ENCODE measurements around the gene BMPR1A. TPM values are rescaled to one million over a fixed set of nuclear protein-coding genes. Genes with fewer than 3 reads are reported as not detected.

The BMPR1A gene
- polyA plus RNA-seq, 3 donors, result 0.25 to 0.67 (median 0.61) TPM

- H3K4me1 ChIP-seq (ENCODE audit: control insufficient read depth in 1 of 2, insufficient read depth in 2 of 2, low read length in 2 of 2), result no peaks in the 10 kb centered on the region
- no peaks in the 10 kb centered on the region for H4K20me1 ChIP-seq (ENCODE audit: insufficient read depth, low read length)
- no peak overlapping the region for H2AFZ ChIP-seq (ENCODE audit: insufficient read depth, low read depth, low read length, poor library complexity, severe bottlenecking)
- Mint-ChIP-seq H3K9me3 (no peaks in the 10 kb centered on the region), H3K36me3 (no peaks in the 10 kb centered on the region), H3K27ac (no peak overlapping the region), H3K4me3 (no peak overlapping the region), H3K27me3 (ENCODE audit: low read depth in 3 of 3) (peaks cover 8 to 22% (median 9%) of the 10 kb centered on the region in 3 donors), H3K4me1 (no peaks in the 10 kb centered on the region)
- no peak for DNase-seq
- H3K36me3 ChIP-seq (replicated peaks in 1 of 2; ENCODE audit: control insufficient read depth in 1 of 2, insufficient read depth in 2 of 2, low read length in 2 of 2), result no peaks in the 10 kb centered on the region
- no peak overlapping the region for H3K27ac ChIP-seq (ENCODE audit: low read depth in 1 of 2, low read length in 2 of 2)
- no peak for TF ChIP-seq CTCF (IDR thresholded peaks at IDR 0.05)
- intact Hi-C loops (cut with micrococcal nuclease), result no loop called here
- H3K4me3 ChIP-seq (replicated peaks in 1 of 3; ENCODE audit: low read depth in 2 of 3, low read length in 3 of 3), result no peak overlapping the region
- H3K9me3 ChIP-seq (replicated peaks in 1 of 2; ENCODE audit: control insufficient read depth in 1 of 2, insufficient read depth in 1 of 2, low read length in 2 of 2), result no peaks in the 10 kb centered on the region
- no peak overlapping the region for H3K4me2 ChIP-seq (replicated peaks; ENCODE audit: extremely low read depth, low read length, poor library complexity, severe bottlenecking)
- H3K27me3 ChIP-seq (ENCODE audit: control insufficient read depth in 2 of 2, insufficient read depth in 2 of 2, low read length in 2 of 2), result no peaks in the 10 kb centered on the region
- no peaks in the 10 kb centered on the region for H3K79me2 ChIP-seq (ENCODE audit: insufficient read depth, low read length)
- no CpG with 5 or more reads among the region's 1 CpG for WGBS (ENCODE audit: insufficient coverage)
- no peak overlapping the region for H3K9ac ChIP-seq (ENCODE audit: insufficient read depth, low read length, poor library complexity, severe bottlenecking)
Observed at GRCh38 chr10:86742230-86742629, 14.2 kb upstream of the BMPR1A start.

GRCh38 chr10:86744067-86744725 lies 12.2 kb upstream of the BMPR1A start:
- Mint-ChIP-seq H3K27me3 (ENCODE audit: low read depth in 3 of 3) (peaks cover 7 to 26% (median 11%) of the 10 kb centered on the region in 3 donors), H3K4me3 (no peak overlapping the region), H3K4me1 (peaks cover 2% of the 10 kb centered on the region), H3K27ac (no peak overlapping the region), H3K36me3 (no peaks in the 10 kb centered on the region), H3K9me3 (no peaks in the 10 kb centered on the region)
- Histone ChIP-seq H3K4me2 (replicated peaks; ENCODE audit: extremely low read depth, low read length, poor library complexity, severe bottlenecking) (no peak overlapping the region), H2AFZ (ENCODE audit: insufficient read depth, low read depth, low read length, poor library complexity, severe bottlenecking) (no peak overlapping the region), H3K36me3 (replicated peaks in 1 of 2; ENCODE audit: control insufficient read depth in 1 of 2, insufficient read depth in 2 of 2, low read length in 2 of 2) (no peaks in the 10 kb centered on the region), H3K9me3 (replicated peaks in 1 of 2; ENCODE audit: control insufficient read depth in 1 of 2, insufficient read depth in 1 of 2, low read length in 2 of 2) (no peaks in the 10 kb centered on the region), H3K79me2 (ENCODE audit: insufficient read depth, low read length) (no peaks in the 10 kb centered on the region), H3K9ac (ENCODE audit: insufficient read depth, low read length, poor library complexity, severe bottlenecking) (no peak overlapping the region), H3K27ac (ENCODE audit: low read depth in 1 of 2, low read length in 2 of 2) (no peak overlapping the region), H3K4me1 (ENCODE audit: control insufficient read depth in 1 of 2, insufficient read depth in 2 of 2, low read length in 2 of 2) (no peaks in the 10 kb centered on the region), H3K27me3 (ENCODE audit: control insufficient read depth in 2 of 2, insufficient read depth in 2 of 2, low read length in 2 of 2) (peaks cover 0 to 6% of the 10 kb centered on the region in 2 donors), H4K20me1 (ENCODE audit: insufficient read depth, low read length) (no peaks in the 10 kb centered on the region), H3K4me3 (replicated peaks in 1 of 3; ENCODE audit: low read depth in 2 of 3, low read length in 3 of 3) (no peak overlapping the region)
- intact Hi-C loops (cut with micrococcal nuclease), result no loop called here
- no peak for DNase-seq
- WGBS (ENCODE audit: insufficient coverage), result 100% methylated on average over 2 of the region's 7 CpGs
- TF ChIP-seq CTCF (IDR thresholded peaks at IDR 0.05), result no peak

Data from CD14-positive monocyte (primary cell).